Right lobe of liver (tissue), 4 donors: Measurements from ENCODE around the gene STING1.

Experiments used
- POLR2A ChIP-seq: fragments of 450-650 bp; IDR thresholded peaks from one replicate; pipeline ENCODE4 v1.6.1; 2017; ENCODE audit warnings: antibody characterized with exemption, mild to moderate bottlenecking
- TF ChIP-seq, protein P1 (sequence below), 4 donors: fragments of 200-600 bp in 3 of 4; fragments of 450-650 bp in 1 of 4; IDR thresholded peaks; one replicate each; pipeline versions ENCODE4 v1.5.1 to v1.8.0; 2016 to 2022; ENCODE audit warnings: antibody characterized with exemption in 4 of 4, mild to moderate bottlenecking in 2 of 4
- donor health status: DM: no; HTN: no; CAD: no.
- donor health status: DM: no; HTN: no; CAD: no.
- donor health status: DM: no; HTN: yes; CAD: no.

DNA sequence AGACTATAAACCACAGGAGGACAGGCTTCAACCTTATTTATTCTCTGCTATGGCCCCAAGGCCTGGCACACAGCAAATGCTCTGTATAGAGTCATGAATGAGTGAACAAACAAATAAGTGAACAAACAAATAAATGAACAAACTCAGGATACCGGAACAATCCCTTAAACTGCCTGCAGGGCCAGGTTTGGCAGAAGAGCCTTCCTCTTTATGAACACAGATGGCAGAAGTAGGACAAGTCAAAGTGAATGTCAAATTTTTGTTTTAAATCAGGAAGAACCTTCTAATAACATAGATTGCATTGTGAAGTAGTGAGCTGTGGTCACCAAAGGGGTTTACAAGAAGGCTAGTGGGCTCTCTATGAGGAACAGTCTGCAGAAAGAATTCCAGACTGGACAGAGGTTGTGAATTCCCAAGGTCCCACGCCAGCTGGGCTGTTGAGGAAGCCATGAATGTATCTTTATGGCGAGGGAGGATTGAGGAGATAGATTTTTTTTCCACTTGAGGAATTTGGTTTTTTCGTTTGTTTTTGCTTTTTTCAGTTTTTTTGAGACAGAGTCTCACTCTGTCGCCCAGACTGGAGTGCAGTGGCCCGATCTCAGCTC, 30.3 kb upstream of the STING1 start:
- TF ChIP-seq, protein P1, sequence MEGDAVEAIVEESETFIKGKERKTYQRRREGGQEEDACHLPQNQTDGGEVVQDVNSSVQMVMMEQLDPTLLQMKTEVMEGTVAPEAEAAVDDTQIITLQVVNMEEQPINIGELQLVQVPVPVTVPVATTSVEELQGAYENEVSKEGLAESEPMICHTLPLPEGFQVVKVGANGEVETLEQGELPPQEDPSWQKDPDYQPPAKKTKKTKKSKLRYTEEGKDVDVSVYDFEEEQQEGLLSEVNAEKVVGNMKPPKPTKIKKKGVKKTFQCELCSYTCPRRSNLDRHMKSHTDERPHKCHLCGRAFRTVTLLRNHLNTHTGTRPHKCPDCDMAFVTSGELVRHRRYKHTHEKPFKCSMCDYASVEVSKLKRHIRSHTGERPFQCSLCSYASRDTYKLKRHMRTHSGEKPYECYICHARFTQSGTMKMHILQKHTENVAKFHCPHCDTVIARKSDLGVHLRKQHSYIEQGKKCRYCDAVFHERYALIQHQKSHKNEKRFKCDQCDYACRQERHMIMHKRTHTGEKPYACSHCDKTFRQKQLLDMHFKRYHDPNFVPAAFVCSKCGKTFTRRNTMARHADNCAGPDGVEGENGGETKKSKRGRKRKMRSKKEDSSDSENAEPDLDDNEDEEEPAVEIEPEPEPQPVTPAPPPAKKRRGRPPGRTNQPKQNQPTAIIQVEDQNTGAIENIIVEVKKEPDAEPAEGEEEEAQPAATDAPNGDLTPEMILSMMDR (IDR thresholded peaks at IDR 0.05): no peak
- TF ChIP-seq POLR2A: no peak
